SK-N-MC (cell line): ENCODE data around the gene PCP4L1.
"Not testable (repeated sequence)": the region's sequence is repeated elsewhere in the genome, so short reads cannot be mapped to it uniquely, and the experiment has no call there.

Experiments
- DNase-seq: peaks from one replicate; pipeline ENCODE4 v3.0.0-alpha.2; 2011; ENCODE audit warnings: low read depth, low spot score
- H3K27ac ChIP-seq: fragments of 200-600 bp; sonication (generic); 2 replicates; pipeline ENCODE4 v1.5.1; 2016; ENCODE audit warnings: mixed run types
- H3K36me3 ChIP-seq: fragments of 200-600 bp; sonication (generic); 2 replicates; pipeline ENCODE4 v1.6.1; 2017; ENCODE audit warnings: antibody characterized with exemption, low read length, mixed read lengths; ENCODE audit not compliant: insufficient read depth
- H3K4me3 ChIP-seq: fragments of 200-600 bp; sonication (generic); 2 replicates; pipeline ENCODE4 v1.5.1; 2016
- H3K9ac ChIP-seq: fragments of 200-600 bp; sonication (generic); 2 replicates; pipeline ENCODE4 v1.8.0; 2017; ENCODE audit warnings: mixed run types, mixed read lengths; ENCODE audit not compliant: insufficient read length
- H3K9me3 ChIP-seq: fragments of 200-600 bp; sonication (generic); 2 replicates; pipeline ENCODE4 v1.6.1; 2017; ENCODE audit warnings: low read depth, mild to moderate bottlenecking, antibody characterized with exemption, low read length, moderate library complexity, mixed read lengths
- EZH2 ChIP-seq: fragments of 200-600 bp; sonication (generic); IDR thresholded peaks from one replicate; pipeline ENCODE4 v1.6.1; 2017; ENCODE audit warnings: antibody characterized with exemption
- FOXP2 ChIP-seq: optimal IDR thresholded peaks from 2 replicates; pipeline ENCODE3; 2011; ENCODE audit warnings: mild to moderate bottlenecking, moderate library complexity; ENCODE audit not compliant: insufficient read depth; ENCODE audit errors: extremely low read length, control extremely low read depth
- POLR2AphosphoS5 ChIP-seq: IDR thresholded peaks from 2 replicates; pipeline ENCODE4 v1.6.1; 2012; ENCODE audit warnings: mild to moderate bottlenecking, low read depth, low read length, borderline replicate concordance

Gene PCP4L1

DNA sequence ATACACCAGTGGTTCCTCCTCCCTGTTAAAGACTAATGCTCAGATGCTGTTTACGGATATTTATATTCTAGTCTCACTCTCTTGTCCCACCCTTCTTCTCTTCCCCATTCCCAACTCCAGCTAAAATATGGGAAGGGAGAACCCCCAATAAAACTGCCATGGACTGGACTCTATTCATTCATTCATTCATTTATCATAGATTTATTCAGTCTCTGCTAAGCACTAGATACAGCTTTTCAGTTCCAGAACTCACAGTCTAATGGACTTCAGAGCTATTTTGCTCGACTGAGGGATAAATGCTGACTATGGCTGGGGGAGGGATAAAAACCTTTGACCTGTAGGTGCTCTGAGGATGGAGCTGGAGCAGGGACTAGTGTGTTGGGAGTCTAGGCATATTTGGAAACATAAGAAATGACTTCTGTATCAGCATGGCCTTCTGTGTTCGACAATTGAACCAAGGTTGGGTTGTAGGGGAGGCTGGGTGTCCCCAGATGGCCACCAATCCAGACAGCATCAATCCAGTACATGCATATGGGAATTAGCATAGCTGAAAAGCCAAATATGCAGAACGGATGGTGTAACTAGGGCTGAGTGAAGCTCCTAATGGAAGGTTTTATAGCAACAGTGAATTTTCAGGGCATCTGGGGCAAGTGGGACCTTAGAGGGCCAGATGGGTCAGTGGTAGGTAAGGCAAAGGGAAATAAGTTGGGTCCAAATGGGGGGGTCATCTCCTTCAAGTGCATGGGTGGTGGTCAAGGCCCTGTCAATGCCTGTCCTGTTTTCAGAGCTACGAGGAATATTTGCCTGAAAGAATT lies 39.3 kb upstream of the PCP4L1 start:
- no peak for DNase-seq
- H3K27ac ChIP-seq = no peak overlapping the region
- TF ChIP-seq FOXP2 = no peak
- TF ChIP-seq EZH2 = no peak
- TF ChIP-seq POLR2AphosphoS5 = no peak
- no peak overlapping the region for H3K4me3 ChIP-seq
- H3K36me3 ChIP-seq = peaks cover 7% of the 10 kb centered on the region; the same call in 1 of the 2 replicates
- H3K9me3 ChIP-seq = no peaks in the 10 kb centered on the region
- H3K9ac ChIP-seq = no peak overlapping the region

DNA sequence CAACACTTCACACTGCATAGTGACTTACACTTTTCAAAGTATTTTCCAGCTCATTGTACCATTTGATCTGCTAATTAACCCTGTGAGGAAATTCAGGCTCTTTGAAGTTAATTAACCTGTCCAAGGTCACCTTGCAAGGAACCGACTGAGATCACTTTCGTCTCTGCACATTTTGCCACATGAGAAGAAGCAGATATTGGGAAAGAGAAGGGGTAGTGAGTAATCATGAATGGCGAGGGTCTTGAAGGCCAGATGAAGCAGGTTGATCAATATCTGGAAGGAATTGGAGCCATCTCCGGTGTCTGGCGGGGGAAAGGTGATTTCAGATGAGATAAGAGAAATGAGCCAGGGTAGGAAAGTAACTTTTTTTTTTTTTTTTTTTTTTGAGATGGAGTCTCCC lies 38.5 kb upstream of the PCP4L1 start:
- Histone ChIP-seq H3K27ac (no peak overlapping the region), H3K4me3 (no peak overlapping the region), H3K9ac (no peak overlapping the region), H3K9me3 (no peaks in the 10 kb centered on the region), H3K36me3 (peaks cover 4% of the 10 kb centered on the region; the same call in 1 of the 2 replicates)
- no peak for DNase-seq
- TF ChIP-seq FOXP2 (no peak), POLR2AphosphoS5 (no peak)

DNA sequence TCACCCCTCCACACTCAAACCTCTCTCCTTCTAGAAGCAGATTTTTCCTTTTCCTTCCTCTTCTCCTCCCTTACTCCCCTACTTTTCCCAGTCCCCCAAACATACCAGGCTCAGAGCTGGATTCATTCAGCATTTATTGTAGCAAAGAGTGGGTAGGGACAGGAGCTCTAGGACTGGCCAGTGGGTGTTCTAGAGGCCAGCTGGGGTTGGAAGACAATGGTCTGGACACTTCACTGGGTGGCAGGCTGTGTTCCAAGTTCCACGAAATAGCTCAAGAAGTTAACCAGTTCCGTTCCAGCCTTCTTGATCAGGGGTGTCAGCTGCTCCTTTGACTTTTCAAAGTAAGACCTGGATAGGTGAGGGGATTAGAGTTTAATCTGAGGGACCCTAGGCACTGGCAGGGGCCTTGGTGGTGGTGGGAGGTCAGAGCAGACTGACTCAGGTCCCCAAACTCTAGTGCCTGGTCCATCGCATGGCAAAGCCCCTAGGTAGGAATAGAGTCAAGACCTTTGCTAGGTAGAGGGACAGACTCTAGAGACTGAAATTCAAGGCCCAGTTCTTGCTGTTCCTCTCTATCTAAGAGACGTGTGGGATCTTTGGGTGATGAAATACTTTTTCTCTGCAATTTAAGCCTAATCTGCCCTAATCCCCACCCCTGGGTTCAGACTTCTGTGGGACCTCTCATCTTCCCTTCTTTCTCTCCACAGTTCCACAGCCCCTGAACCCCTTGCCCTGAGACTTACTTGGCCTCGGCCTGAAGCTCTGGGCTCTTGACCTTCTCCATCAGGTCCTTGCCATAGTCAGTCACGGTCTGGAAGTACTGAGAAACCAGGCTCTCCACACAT lies 36.1 kb upstream of the PCP4L1 start:
- Histone ChIP-seq H3K27ac (no peak overlapping the region), H3K9me3 (no peaks in the 10 kb centered on the region), H3K9ac (no peak overlapping the region), H3K4me3 (no peak overlapping the region), H3K36me3 (no peaks in the 10 kb centered on the region)
- no peak for DNase-seq
- no peak for TF ChIP-seq FOXP2

DNA sequence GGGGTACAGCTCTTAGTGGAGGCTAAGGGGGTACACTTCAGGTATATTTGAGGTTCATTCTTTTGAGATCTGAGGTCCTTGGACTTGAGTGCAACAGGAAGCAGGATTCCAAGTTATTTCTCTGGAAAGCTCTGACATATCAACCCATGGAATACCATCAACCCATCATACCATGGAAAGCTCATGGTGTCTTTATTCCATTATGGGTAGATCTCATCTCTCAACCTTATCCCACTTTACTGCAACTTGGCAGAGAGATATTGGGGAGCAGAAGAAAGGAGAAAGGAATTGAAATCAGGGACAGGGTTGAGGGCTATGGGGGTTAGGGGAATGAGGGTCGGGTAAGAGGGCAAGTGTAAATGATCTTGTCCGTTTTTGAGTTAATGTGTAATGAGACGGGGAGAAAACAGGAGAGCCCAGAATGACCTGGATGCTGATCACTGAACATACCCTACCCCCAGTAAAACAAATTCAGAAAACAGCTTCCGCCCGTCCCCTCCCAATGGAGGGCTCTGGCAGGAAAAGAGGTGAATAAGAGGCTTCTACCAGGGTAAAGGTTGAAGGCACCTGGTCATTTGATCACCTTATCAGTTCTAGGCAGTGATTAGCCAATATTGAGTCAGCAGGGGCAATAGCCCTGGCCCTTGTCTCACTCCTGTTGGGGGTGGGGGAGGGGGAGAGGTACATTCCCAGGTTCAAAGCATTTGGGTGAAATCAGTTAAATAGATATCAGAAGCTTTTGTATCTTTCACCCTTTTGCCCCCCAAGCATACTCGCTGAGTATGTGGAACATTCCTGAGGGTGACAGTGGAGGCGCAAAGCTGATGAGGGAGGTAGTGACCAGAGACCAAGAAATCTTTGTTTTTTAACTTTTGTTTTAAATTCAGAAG lies 34.5 kb upstream of the PCP4L1 start:
- H3K9ac ChIP-seq = no peak overlapping the region
- no peak overlapping the region for H3K27ac ChIP-seq
- DNase-seq = no peak
- H3K4me3 ChIP-seq = no peak overlapping the region
- TF ChIP-seq POLR2AphosphoS5 (no peak), EZH2 (no peak), FOXP2 (no peak)
- peaks cover 10% of the 10 kb centered on the region; the same call in 1 of the 2 replicates for H3K36me3 ChIP-seq
- H3K9me3 ChIP-seq = no peaks in the 10 kb centered on the region

DNA sequence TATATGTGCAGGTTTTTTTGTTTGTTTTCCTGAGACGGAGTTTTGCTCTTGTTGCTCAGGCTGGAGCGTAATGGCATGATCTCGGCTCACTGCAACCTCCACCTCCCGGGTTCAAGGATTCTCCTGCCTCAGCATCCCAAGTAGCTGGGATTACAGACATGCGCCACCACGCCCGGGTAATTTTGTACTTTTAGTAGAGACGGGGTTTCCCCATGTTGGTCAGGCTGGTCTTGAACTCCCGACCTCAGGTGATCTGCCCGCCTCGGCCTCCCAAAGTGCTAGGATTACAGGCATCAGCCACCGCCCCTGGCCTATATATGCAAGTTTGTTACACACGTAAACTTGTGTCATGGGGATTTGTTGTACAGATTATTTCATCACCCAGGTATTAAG lies 33.9 kb upstream of the PCP4L1 start:
- peaks cover 16% of the 10 kb centered on the region; the same call in 1 of the 2 replicates for H3K36me3 ChIP-seq
- not testable (repeated sequence) for H3K27ac ChIP-seq, H3K9ac ChIP-seq, DNase-seq, H3K4me3 ChIP-seq, H3K9me3 ChIP-seq

DNA sequence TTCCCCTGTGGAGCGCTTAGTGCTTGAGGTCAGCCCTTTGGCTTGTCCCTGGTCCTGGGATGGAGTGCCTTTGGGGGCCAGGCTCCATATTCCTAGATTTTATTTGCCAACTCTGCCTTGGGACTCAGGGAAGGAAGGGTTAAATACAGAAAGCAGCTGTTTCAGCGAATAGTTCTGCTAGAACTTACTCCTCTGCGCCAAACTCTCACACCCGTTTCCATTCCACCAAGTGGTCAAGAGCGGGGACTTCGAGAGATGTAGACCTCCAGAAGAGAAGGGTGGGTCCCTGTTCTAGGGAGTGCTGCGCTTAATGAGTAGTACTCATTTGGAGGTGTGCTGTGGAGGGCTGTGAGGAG lies 33.4 kb upstream of the PCP4L1 start:
- Histone ChIP-seq H3K9me3 (no peaks in the 10 kb centered on the region), H3K36me3 (peaks cover 16% of the 10 kb centered on the region; the same call in 1 of the 2 replicates), H3K9ac (peak overlapping the region; percentile 11), H3K4me3 (peak overlapping the region; percentile 29), H3K27ac (peak overlapping the region; percentile 75)
- no peak for DNase-seq
- TF ChIP-seq FOXP2 (no peak), EZH2 (no peak), POLR2AphosphoS5 (no peak)

DNA sequence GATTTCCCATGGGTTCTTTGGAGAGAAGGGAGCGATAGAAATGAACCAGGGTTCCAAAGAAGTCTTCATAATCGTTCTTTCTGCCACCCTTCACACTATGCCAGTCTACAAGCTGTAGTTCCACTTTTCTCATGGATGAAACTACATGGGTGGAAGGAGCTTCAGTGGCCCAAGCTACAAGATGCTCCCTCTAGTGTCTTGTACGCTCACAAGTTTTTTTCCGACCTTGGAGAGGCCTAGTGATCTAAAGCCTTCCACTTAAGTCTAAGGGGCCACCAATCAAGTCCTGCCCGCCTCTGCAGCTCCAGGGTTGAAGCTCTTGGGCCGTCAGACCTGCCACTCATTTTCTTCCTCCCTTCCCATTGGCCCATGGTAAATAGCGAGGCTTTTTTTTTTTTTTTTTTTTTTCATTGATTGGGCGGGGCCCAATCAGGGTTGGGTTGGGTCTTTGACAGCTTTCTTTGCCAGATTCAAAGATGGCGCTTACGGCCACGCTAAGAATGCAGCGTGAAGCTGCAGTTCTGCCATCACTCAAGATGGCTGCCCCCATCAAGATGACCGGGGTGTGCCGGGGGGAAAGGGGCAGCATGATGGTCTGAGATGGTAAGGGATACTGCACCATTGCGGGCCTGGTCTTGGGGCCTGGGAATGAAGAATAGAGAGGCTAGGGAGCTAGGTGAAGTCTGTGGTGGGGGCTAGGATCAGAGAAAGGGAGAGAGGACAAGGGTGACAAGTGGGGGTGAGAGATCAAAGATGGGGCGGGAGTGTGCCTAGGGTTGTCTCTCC lies 32.8 kb upstream of the PCP4L1 start, which contains the start of gene TOMM40L:
TSS of gene TOMM40L (plus strand) at position 527 of the 786 bp plus-strand sequence. CDS start 430 bp downstream, outside the sequence.
- Histone ChIP-seq H3K4me3 (peak within 1 kb of the TSS; percentile 83), H3K27ac (peak within 1 kb of the TSS; percentile 75), H3K9me3 (no peaks in the 10 kb centered on the region), H3K36me3 (peaks cover 16% of the 10 kb centered on the region; the same call in 1 of the 2 replicates), H3K9ac (peak within 1 kb of the TSS; percentile 53)
- peak; percentile 99 for DNase-seq
- TF ChIP-seq POLR2AphosphoS5 = no peak; the same call in 1 of the 2 replicates
- TF ChIP-seq FOXP2 = no peak
- TF ChIP-seq EZH2 = no peak
